ENCODE measurements around the gene OR13A1.

DNA sequence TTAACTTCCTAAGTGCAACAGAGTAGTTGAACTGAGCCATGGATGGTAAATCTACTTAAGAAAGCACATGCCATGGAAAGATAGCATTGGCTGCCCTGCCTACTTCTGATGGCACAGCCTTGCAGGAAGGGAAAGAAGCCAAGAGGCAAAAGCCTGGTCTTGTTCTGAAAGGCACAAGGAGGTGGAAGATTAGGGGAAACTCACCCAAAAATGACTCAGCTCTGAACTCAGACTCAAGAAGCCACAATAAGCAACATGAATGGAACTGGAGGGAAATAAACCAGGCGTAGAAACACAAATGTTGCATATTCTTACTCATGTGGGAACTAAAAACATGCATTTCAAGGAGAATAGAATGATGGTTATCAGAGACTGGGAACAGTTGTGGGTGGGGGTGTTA, 37.8 kb upstream of the OR13A1 start:
- no peak for TF ChIP-seq LEF1 (IDR thresholded peaks at IDR 0.05; ENCODE audit: borderline replicate concordance)
- TF ChIP-seq HDGF (IDR thresholded peaks at IDR 0.05; ENCODE audit: borderline replicate concordance) = no peak
- no peak for TF ChIP-seq NFRKB (IDR thresholded peaks at IDR 0.05)
- no peak for TF ChIP-seq SP1 (IDR thresholded peaks at IDR 0.05)
- no peak for TF ChIP-seq FOXK2 (IDR thresholded peaks at IDR 0.05)
- no peak for TF ChIP-seq BHLHE40 (IDR thresholded peaks at IDR 0.05; ENCODE audit: borderline replicate concordance)
- no peak for TF ChIP-seq ZNF384 (IDR thresholded peaks at IDR 0.05)
- no peak for TF ChIP-seq TARDBP (IDR thresholded peaks at IDR 0.05)
- TF ChIP-seq ELF4 (IDR thresholded peaks at IDR 0.05) = no peak
- no peak for TF ChIP-seq FOXM1 (IDR thresholded peaks at IDR 0.05; ENCODE audit: borderline replicate concordance)

Data from HEK293T (cell line).